Loucy (cell line): ENCODE results near the gene ZNF85.
A peak's percentile ranks its signal among the peaks of the same experiment; 100 is the strongest.

Source experiments
- H2AFZ ChIP-seq: fragments of 200-600 bp; sonication (generic); 2 replicates; pipeline ENCODE4 v1.6.0; 2016; ENCODE audit warnings: antibody characterized with exemption, mild to moderate bottlenecking, low read length, moderate library complexity
- H3F3A ChIP-seq: fragments of 200-600 bp; 2 replicates; pipeline ENCODE4 v1.6.0; 2016; ENCODE audit warnings: antibody characterized with exemption, low read depth, mild to moderate bottlenecking
- H3K27me3 ChIP-seq: fragments of 200-600 bp; sonication (generic); 2 replicates; pipeline ENCODE4 v1.6.1; 2014; ENCODE audit warnings: low read length, mild to moderate bottlenecking; ENCODE audit not compliant: insufficient read depth, poor library complexity, severe bottlenecking
- H3K36me3 ChIP-seq: fragments of 200-600 bp; sonication (generic); 2 replicates; pipeline ENCODE4 v1.6.1; 2016; ENCODE audit warnings: low read length; ENCODE audit not compliant: insufficient read depth
- H3K4me1 ChIP-seq: fragments of 200-600 bp; sonication (generic); 2 replicates; pipeline ENCODE4 v1.5.1; 2014; ENCODE audit warnings: low read length, mild to moderate bottlenecking; ENCODE audit not compliant: insufficient read depth, poor library complexity, severe bottlenecking
- H3K4me2 ChIP-seq: fragments of 200-600 bp; sonication (generic); 2 replicates; pipeline ENCODE4 v1.6.0; 2014; ENCODE audit warnings: antibody characterized with exemption, low read length, low read depth, mild to moderate bottlenecking; ENCODE audit not compliant: poor library complexity, severe bottlenecking
- H3K4me3 ChIP-seq: fragments of 200-600 bp; sonication (generic); 2 replicates; pipeline ENCODE4 v1.5.1; 2014; ENCODE audit warnings: low read length, mild to moderate bottlenecking, mixed read lengths; ENCODE audit not compliant: poor library complexity, severe bottlenecking
- H3K79me2 ChIP-seq: fragments of 200-600 bp; sonication (generic); 2 replicates; pipeline ENCODE4 v1.6.1; 2014; ENCODE audit warnings: low read length; ENCODE audit not compliant: insufficient read depth
- H3K9ac ChIP-seq: fragments of 200-600 bp; sonication (generic); 2 replicates; pipeline ENCODE4 v1.6.0; 2014; ENCODE audit warnings: mild to moderate bottlenecking, low read depth, low read length, moderate library complexity; ENCODE audit not compliant: poor library complexity, severe bottlenecking
- H3K9me2 ChIP-seq: fragments of 200-600 bp; sonication (generic); replicated peaks from 2 replicates; pipeline ENCODE4 v1.6.1; 2016; ENCODE audit warnings: low read depth, low read length, mixed read lengths
- H3K9me3 ChIP-seq: fragments of 200-600 bp; sonication (generic); 2 replicates; pipeline ENCODE4 v1.6.1; 2014; ENCODE audit warnings: mild to moderate bottlenecking, antibody characterized with exemption, low read length, low read depth; ENCODE audit not compliant: insufficient read depth
- H4K20me1 ChIP-seq: fragments of 200-600 bp; sonication (generic); 2 replicates; pipeline ENCODE4 v1.6.0; 2014; ENCODE audit warnings: antibody characterized with exemption, low read length, mild to moderate bottlenecking; ENCODE audit not compliant: insufficient read depth, poor library complexity, severe bottlenecking
- CTCF ChIP-seq: fragments of 200-600 bp; sonication (generic); conservative IDR thresholded peaks from 2 replicates; pipeline ENCODE4 v1.5.1; 2014; ENCODE audit warnings: mild to moderate bottlenecking, antibody characterized with exemption, low read length
- EZH2phosphoT487 ChIP-seq: fragments of 200-600 bp; IDR thresholded peaks from 2 replicates; pipeline ENCODE4 v1.6.1; 2018; ENCODE audit warnings: antibody characterized with exemption, mild to moderate bottlenecking, moderate library complexity, borderline replicate concordance

The ZNF85 gene

DNA sequence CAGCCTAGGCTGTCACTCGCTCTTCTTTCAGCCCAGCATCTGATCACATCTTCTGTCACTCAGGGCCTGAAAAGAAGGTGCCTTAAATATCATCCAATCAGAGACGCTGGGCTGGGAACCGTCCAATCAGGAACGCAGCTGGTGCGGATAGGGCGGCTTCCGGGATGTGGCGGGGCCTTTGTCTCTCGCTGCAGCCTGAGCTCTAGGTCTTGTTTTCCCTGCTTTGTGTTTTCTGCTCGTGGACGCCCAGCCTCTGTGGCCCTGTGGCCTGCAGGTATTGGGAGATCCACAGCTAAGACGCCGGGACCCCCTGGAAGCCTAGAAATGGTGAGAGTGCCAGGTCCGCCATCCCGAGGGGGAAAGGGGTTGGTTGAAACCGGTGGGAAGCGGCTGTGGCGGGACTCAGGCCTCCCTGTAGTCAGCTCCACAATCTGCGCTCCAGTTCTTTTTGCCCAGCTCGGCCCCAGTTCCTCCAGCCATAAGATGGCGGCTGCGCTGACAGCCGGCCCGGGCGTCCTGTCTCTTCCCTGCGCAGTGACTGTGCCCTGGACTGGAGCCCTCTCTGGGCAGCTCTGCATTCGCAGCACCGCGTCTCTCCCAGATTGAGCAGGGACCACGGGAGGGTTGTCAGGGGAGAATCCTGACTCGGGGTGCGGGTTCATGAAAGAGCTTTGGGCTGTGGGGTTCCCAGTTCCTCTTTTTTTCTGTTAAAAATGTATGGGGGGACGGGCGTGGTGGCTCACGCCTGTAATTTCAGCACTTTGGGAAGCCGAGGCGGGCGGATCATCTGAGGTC lies at the start of gene ZNF85:
ZNF85 (plus strand) TSS at position 175 of the 795 bp plus-strand sequence; CDS start at position 325, 150 bp downstream.
- Histone ChIP-seq H3K9me2 (no peaks in the 10 kb centered on the region), H3K4me3 (peak within 1 kb of the TSS; percentile 89), H3K4me2 (peak within 1 kb of the TSS; percentile 92), H3K9me3 (no peaks in the 10 kb centered on the region), H2AFZ (peak within 1 kb of the TSS; percentile 85), H3K4me1 (peaks cover 26% of the 10 kb centered on the region), H3K27me3 (no peaks in the 10 kb centered on the region), H3K36me3 (no peaks in the 10 kb centered on the region), H3K79me2 (peaks cover 44% of the 10 kb centered on the region), H4K20me1 (peaks cover 14% of the 10 kb centered on the region), H3K9ac (peak within 1 kb of the TSS; percentile 89), H3F3A (no peaks in the 10 kb centered on the region)
- TF ChIP-seq CTCF (no peak), EZH2phosphoT487 (no peak)

GRCh38 chr19:20879501-20879900 lies 43.5 kb upstream of the ZNF85 start:
- Histone ChIP-seq H3K9me3 (peaks cover 45% of the 10 kb centered on the region; the same call in 1 of the 2 replicates), H3K4me1 (no peaks in the 10 kb centered on the region), H2AFZ (no peak overlapping the region), H3F3A (no peaks in the 10 kb centered on the region), H3K4me2 (no peak overlapping the region), H3K9me2 (no peaks in the 10 kb centered on the region), H3K36me3 (no peaks in the 10 kb centered on the region), H4K20me1 (no peaks in the 10 kb centered on the region), H3K4me3 (no peak overlapping the region), H3K27me3 (no peaks in the 10 kb centered on the region), H3K9ac (no peak overlapping the region), H3K79me2 (no peaks in the 10 kb centered on the region)
- TF ChIP-seq EZH2phosphoT487 (no peak), CTCF (no peak)

- no peak overlapping the region for H2AFZ ChIP-seq
- H3K27me3 ChIP-seq: no peaks in the 10 kb centered on the region
- H3K4me2 ChIP-seq: no peak overlapping the region
- no peak overlapping the region for H3K4me3 ChIP-seq
- H3K36me3 ChIP-seq: no peaks in the 10 kb centered on the region
- H3K4me1 ChIP-seq: no peaks in the 10 kb centered on the region
- H3K9ac ChIP-seq: no peak overlapping the region
- no peaks in the 10 kb centered on the region for H3K9me2 ChIP-seq
- TF ChIP-seq CTCF (no peak), EZH2phosphoT487 (no peak)
- H4K20me1 ChIP-seq: no peaks in the 10 kb centered on the region
- H3K79me2 ChIP-seq: no peaks in the 10 kb centered on the region
- peaks cover 15% of the 10 kb centered on the region; the same call in 1 of the 2 replicates for H3K9me3 ChIP-seq
- H3F3A ChIP-seq: no peaks in the 10 kb centered on the region
These were observed 10.1 kb upstream of the ZNF85 start for GRCh38 chr19:20912973-20913372.
